ENCODE results near the gene AMBN. TPM values are rescaled to one million over a fixed set of nuclear protein-coding genes. Genes with fewer than 3 reads are reported as not detected.

Gene AMBN
- polyA plus RNA-seq, 1 of the 3 experiments (the other 2 are of a cell fraction) = not detected

- Histone ChIP-seq H3K36me3 (replicated peaks in 1 of 2; ENCODE audit: control insufficient read depth in 1 of 2, insufficient read depth in 2 of 2, low read length in 1 of 2) (no peaks in the 10 kb centered on the region), H3K27me3 (ENCODE audit: insufficient read depth) (peaks cover 3% of the 10 kb centered on the region; the same call in 1 of the 2 replicates), H4K20me1 (ENCODE audit: insufficient read depth) (no peaks in the 10 kb centered on the region), H3K27ac (ENCODE audit: low read depth in 2 of 2, low read length in 1 of 2) (no peak overlapping the region), H3K4me2 (no peak overlapping the region), H3F3A (replicated peaks; ENCODE audit: insufficient read depth) (no peaks in the 10 kb centered on the region), H3K9ac (no peak overlapping the region), H3K4me3 (ENCODE audit: low read depth in 2 of 2, low read length in 1 of 2) (no peak overlapping the region), H3K79me2 (ENCODE audit: insufficient read depth) (no peaks in the 10 kb centered on the region), H3K4me1 (ENCODE audit: control insufficient read depth in 1 of 2, insufficient read depth in 2 of 2, low read depth in 1 of 2, low read length in 1 of 2) (no peaks in the 10 kb centered on the region), H2AFZ (ENCODE audit: low read depth) (no peak overlapping the region), H3K9me3 (no peaks in the 10 kb centered on the region), H3K9me2 (no peaks in the 10 kb centered on the region)
- ChIA-PET POLR2A (no interaction called here), CTCF (interaction anchor here (1.1 to 1.9 kb wide), 2 partner anchors 51 to 1111 kb away, joined by 4 to 6 read pairs; no protein-coding TSS in a partner anchor)
- 33% methylated on average over 3 of the region's 3 CpGs for whole genome bisulfite sequencing (ENCODE audit: low lambda C conversion rate)
- DNase-seq = no peak
- TF ChIP-seq MXI1 (IDR thresholded peaks at IDR 0.05; ENCODE audit: low read depth, low read length) = no peak
- no peak for TF ChIP-seq RFX5 (IDR thresholded peaks at IDR 0.05; ENCODE audit: low read length)
- TF ChIP-seq PBX3 (IDR thresholded peaks at IDR 0.05) = no peak
- TF ChIP-seq, protein P1, sequence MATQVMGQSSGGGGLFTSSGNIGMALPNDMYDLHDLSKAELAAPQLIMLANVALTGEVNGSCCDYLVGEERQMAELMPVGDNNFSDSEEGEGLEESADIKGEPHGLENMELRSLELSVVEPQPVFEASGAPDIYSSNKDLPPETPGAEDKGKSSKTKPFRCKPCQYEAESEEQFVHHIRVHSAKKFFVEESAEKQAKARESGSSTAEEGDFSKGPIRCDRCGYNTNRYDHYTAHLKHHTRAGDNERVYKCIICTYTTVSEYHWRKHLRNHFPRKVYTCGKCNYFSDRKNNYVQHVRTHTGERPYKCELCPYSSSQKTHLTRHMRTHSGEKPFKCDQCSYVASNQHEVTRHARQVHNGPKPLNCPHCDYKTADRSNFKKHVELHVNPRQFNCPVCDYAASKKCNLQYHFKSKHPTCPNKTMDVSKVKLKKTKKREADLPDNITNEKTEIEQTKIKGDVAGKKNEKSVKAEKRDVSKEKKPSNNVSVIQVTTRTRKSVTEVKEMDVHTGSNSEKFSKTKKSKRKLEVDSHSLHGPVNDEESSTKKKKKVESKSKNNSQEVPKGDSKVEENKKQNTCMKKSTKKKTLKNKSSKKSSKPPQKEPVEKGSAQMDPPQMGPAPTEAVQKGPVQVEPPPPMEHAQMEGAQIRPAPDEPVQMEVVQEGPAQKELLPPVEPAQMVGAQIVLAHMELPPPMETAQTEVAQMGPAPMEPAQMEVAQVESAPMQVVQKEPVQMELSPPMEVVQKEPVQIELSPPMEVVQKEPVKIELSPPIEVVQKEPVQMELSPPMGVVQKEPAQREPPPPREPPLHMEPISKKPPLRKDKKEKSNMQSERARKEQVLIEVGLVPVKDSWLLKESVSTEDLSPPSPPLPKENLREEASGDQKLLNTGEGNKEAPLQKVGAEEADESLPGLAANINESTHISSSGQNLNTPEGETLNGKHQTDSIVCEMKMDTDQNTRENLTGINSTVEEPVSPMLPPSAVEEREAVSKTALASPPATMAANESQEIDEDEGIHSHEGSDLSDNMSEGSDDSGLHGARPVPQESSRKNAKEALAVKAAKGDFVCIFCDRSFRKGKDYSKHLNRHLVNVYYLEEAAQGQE (IDR thresholded peaks at IDR 0.05; ENCODE audit: low read depth, low read length) = no peak
- TF ChIP-seq EP300 (IDR thresholded peaks at IDR 0.05; ENCODE audit: borderline replicate concordance in 1 of 2, low read depth in 1 of 2, low read length in 1 of 2) = no peak
- TF ChIP-seq SIN3A (IDR thresholded peaks at IDR 0.05; ENCODE audit: borderline replicate concordance, low read depth, low read length) = no peak
- TF ChIP-seq, protein P2, sequence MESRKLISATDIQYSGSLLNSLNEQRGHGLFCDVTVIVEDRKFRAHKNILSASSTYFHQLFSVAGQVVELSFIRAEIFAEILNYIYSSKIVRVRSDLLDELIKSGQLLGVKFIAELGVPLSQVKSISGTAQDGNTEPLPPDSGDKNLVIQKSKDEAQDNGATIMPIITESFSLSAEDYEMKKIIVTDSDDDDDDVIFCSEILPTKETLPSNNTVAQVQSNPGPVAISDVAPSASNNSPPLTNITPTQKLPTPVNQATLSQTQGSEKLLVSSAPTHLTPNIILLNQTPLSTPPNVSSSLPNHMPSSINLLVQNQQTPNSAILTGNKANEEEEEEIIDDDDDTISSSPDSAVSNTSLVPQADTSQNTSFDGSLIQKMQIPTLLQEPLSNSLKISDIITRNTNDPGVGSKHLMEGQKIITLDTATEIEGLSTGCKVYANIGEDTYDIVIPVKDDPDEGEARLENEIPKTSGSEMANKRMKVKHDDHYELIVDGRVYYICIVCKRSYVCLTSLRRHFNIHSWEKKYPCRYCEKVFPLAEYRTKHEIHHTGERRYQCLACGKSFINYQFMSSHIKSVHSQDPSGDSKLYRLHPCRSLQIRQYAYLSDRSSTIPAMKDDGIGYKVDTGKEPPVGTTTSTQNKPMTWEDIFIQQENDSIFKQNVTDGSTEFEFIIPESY (IDR thresholded peaks at IDR 0.05; ENCODE audit: borderline replicate concordance, low read depth) = no peak
- TF ChIP-seq SMC3 (IDR thresholded peaks at IDR 0.05; ENCODE audit: low read depth, low read length) = no peak
- TF ChIP-seq USF2 (IDR thresholded peaks at IDR 0.05; ENCODE audit: borderline replicate concordance, low read depth, low read length) = no peak
- TF ChIP-seq NRF1 (IDR thresholded peaks at IDR 0.05; ENCODE audit: low read depth, low read length) = no peak
- no peak for TF ChIP-seq TEAD4 (IDR thresholded peaks at IDR 0.05; ENCODE audit: borderline replicate concordance, insufficient read depth)
- no peak for TF ChIP-seq FOXM1 (IDR thresholded peaks at IDR 0.05; ENCODE audit: low read depth)
- TF ChIP-seq RAD21 (IDR thresholded peaks at IDR 0.05; ENCODE audit: low read length) = no peak
- TF ChIP-seq, protein P3, sequence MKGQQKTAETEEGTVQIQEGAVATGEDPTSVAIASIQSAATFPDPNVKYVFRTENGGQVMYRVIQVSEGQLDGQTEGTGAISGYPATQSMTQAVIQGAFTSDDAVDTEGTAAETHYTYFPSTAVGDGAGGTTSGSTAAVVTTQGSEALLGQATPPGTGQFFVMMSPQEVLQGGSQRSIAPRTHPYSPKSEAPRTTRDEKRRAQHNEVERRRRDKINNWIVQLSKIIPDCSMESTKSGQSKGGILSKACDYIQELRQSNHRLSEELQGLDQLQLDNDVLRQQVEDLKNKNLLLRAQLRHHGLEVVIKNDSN (IDR thresholded peaks at IDR 0.05; ENCODE audit: borderline replicate concordance, low read depth) = no peak
- no peak for TF ChIP-seq TAF1 (IDR thresholded peaks at IDR 0.05; ENCODE audit: borderline replicate concordance, low read depth, low read length)
- no peak for TF ChIP-seq GABPA (IDR thresholded peaks at IDR 0.05; ENCODE audit: low read depth)
- no peak for TF ChIP-seq FOXJ3 (CRISPR knock-in tag; IDR thresholded peaks at IDR 0.05)
- no peak for TF ChIP-seq RXRA (IDR thresholded peaks at IDR 0.05; ENCODE audit: borderline replicate concordance, low read depth)
These were observed 8.2 kb downstream of the AMBN start for GRCh38 chr4:70600305-70600704.

Measured in SK-N-SH (cell line).